Hypothalamus (tissue), 51 donors: ENCODE data around the gene WDR33.

ENCODE experiments used
- DNase-seq, 51 donors: peaks; one replicate each; lab custom pipeline; 2025; lab: John Stamatoyannopoulos, UW

The WDR33 gene

GRCh38 chr2:127722807-127723206 lies 88.2 kb downstream of the WDR33 start:
- no peak for DNase-seq

DNA sequence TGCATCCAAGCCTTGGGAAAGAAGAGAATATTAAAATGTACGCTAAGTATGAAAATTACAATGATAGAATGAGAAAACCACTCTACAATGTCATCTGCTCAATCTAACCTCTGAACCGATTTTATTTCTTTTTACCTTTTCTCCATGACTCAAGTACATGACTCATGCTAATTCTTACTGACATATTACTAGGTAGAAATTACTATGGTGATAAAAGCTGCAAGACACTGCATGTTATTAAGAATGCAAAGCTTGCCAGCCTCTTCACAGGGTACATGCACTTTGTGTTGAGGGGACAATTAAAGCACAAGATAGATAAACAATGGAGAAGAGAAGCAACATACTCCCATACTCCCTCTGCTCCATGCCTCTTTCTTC lies 89.0 kb downstream of the WDR33 start:
- no peak for DNase-seq

DNA sequence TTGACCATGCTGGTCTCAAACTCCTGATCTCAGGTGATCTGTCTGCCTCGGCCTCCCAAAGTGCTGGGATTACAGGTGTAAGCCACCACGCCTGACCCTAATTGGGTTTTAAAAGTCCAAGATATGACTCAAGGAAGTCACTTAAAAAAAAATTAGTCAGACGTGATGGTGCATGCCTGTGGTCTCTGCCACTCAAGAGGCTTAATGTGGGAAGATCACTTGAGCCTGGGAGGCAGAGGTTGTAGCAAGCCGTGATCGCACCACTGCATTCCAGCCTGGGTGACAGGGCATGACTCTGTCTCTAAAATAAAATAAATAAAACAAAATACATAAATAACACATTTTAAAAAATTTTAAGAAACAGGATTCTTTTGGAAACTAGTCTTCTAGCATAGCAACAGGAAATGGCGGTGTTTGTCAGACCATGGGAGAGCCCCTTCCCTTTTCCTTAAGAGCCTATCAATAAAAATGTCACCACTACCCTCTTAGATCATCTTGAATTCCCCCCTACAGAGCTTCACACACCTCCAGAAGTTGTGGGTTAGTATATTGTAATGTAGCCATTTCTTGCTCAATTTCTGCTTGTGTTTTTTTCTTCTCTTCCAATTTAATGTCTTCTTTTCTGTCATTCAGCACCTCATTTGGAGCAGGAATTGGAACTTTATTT lies 89.5 kb downstream of the WDR33 start:
- DNase-seq = no peak

DNA sequence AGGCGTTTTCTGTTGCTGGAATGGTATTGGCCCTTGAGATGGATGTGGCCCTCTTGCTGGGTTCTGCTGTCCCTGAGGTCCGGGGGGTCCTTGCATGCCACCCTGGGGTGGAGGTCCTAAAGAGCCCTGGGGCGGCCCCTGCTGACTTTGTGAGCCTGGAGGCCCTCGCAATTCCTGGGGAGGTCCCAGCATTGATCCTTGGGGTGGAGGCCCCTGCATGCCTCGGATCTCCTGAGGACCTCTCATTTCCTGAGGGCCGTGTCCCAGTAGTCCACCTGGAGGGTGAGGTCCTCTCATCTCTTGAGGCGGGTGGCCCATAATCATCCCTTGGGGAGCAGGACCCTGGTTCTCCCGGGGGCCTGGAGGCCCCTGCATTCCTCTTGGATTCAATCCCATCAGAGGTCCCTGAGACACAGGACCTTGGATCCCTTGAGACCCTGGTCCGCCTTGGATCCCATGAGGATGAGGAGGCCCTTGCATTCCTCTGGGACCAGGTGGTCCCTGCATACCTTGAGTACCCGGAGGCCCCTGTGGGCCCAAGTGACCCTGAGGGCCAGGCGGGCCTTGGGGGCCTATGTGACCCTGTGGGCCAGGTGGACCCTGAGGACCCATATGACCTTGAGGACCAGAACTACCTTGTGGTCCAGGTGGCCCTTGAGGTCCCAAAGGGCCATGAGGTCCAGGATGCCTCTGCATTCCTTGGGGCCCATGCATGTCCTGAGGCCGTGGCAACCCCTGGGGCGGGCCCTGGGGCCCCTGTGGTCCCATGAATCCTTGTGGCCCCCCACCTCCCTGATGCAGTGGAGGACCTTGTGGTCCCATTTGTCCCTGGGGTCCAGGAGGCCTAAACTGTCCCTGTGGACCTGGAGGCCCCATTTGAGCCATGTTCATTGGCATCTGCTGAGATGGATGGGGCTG lies 91.4 kb downstream of the WDR33 start:
- no peak for DNase-seq

DNA sequence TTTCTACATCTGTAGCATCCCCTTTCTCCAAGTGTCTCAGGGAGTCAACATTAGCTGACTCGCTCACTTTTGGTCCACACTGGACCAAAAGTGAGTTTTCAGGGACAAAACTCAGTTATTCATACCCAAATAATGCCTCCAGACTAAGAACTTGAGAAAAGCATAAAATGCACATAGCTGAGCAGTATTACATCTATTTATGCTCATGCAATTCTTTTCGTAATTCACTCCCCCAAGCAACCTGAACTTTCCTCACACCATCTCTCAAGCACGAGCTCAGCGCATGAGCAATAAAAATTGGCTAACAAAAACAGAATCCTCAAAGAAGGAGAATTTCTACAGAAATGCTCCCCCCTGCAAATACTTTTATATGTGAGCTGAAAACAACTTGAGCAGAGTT lies 92.7 kb downstream of the WDR33 start:
- no peak for DNase-seq

DNA sequence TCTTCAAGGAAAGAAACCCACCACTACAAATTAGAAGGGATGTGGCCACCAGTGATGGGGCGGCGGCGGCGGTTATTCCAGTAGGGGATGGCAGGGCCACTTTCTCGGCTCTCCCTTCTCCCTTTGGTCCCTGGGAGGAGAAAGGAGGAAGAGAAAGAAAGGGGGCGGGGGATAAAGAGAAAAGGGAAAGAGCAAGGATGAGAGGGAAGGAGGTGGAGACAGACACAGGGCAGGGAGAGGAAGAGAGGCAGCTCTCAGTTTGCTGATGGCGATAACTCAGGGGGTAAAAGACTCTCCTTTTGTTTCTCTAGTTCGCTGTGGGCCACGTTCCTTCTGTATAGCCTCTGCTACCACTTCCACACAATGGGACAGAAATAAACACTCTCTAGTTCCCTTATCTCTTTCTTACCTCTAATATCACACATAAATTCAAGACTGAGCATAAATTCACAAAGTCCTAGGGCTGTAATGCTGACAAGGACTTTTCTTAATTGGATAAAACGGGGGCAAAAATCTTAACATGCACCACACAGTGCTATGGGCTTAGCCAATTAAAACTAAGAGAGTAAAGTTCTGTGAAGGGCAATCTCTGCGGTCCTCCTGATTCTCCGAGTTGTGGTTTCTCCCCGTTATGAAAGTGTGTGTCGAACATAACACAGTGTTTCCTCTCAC lies 95.1 kb downstream of the WDR33 start:
- DNase-seq = no peak

GRCh38 chr2:127713562-127713961 lies 97.4 kb downstream of the WDR33 start:
- DNase-seq = no peak

- DNase-seq = no peak
Measured at GRCh38 chr2:127712999-127713398, 98.0 kb downstream of the WDR33 start.

- no peak for DNase-seq
Measured at GRCh38 chr2:127709336-127709735, 101.6 kb downstream of the WDR33 start.

DNA sequence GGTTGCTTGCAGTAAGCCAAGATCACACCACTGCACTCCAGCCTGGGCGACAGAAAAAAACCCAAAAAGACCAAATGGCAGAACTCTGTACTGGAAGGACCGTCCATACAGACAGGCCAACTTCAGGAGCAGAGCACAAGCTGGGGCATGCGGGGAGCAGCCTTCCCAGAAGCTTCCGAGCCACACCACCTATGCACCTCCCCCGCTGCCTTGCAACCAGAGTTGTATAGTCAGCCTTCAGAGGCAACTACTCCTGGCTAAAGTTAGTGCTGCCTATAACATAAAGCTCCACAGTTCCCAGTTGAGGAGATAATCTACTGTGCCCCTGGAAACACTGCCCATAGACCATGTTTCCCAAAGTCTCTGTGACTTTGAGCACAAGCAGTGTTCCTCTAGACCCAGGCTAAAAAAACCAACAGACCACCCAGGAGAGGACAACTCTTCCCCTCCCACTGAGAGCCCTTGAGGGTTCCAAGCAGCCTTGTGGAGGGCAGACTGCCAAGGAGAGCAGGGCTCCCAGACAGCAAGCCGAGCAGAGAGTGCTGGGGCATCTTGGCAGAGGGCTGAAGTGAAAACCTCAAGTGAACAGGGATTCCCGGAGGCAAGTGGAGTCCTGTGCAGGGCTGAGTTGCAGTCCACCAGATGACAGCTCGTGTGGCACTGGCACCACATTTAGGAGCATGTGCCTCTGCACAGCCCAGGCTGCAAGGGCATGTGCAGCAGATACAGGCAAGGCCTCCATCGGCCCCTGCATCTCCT lies 102.9 kb downstream of the WDR33 start:
- peak in 28 of 51 donors; percentile 4 to 77 (median 37) for DNase-seq

GRCh38 chr2:127706215-127706990 lies 104.6 kb downstream of the WDR33 start:
- DNase-seq = no peak

DNA sequence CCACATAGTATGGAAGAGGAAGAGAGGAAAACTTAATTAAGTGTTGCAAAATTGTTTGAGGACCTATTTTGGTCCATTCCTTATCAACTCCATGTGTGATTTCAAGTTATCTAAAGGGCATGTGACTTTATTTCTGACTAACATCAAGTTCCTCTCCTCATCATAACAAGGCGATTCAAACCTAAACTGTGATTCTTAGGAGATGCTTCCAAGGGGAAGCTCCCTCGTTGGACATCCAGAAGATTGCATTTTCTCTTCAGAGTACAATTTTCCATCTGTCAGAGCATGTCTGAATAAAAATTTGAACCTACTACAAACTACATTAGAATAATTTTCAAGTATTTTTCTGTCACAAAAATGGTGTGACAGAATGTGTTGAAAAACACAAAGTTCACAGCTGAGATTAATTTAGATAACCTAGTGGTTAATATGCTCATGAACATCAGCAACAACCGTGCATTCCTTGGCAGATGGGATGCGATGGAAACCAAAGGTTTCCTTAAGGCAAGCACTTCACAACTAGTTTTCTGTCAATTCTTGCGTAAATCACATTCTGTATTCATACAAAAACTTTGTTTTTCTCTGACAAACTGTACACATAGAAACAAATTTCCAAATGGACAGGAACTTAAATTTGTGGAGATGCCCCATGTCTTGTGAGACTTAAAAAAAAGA lies 105.4 kb downstream of the WDR33 start:
- DNase-seq = no peak

- DNase-seq = no peak
Measured at GRCh38 chr2:127704641-127705390, 106.2 kb downstream of the WDR33 start.

- DNase-seq = no peak
Measured at GRCh38 chr2:127703282-127703681, 107.7 kb downstream of the WDR33 start.

DNA sequence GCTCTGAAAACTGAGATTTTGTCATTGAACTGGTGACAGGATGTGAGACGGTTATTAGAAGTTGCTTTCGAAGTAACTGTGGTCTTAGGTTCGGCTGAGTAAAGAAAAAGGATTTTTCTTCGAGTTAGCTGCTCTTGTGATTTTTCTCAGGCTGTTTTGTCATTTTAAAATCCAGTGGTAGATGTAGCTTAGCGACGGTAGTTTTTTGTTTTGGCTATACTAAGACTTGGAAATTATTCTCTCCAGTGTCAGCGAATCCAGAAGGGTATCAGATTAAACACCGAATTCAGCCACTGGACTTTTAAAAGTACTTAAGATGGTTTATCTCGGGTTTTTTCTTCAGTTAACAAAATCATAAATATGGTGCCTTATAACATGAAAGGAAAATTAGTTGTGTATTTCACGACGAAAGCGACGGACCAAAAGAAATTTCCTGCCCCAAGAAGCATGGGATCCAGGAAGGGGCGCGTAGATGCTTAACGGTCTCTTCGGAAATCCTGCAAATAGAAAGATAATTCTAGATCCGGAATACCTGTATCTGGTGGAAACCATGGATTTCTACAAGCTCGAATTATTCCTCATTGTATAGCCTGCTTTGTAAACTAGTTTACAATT lies 108.5 kb downstream of the WDR33 start:
- DNase-seq = no peak

DNA sequence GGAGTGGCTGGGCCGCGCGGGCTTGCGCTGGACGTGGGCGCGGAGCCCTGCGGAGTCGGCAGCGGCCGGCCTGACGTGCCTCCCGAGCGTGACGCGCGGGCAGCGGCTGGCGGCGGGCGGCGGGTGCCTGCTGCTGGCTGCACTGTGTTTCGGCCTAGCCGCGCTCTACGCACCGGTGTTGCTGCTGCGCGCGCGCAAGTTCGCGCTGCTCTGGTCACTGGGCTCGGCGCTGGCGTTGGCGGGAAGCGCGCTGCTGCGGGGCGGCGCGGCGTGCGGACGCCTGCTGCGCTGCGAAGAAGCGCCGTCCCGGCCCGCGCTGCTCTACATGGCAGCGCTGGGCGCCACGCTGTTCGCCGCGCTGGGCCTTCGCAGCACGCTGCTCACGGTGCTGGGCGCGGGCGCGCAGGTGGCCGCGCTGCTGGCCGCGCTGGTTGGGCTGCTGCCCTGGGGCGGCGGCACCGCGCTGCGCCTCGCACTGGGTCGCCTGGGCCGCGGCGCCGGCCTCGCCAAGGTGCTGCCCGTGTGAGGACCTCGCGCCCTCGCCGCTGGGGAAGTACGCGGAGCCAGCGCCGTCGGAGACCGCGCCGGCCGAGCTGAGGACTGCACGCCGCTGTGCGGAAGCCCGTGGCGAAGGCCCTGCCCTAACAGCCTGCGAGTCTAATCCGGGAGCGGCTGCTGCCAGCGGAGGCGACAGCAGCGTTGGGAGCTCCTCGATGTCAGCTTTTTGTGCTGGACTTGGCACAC lies 109.1 kb downstream of the WDR33 start:
- peak in 40 of 51 donors; percentile 11 to 86 (median 68) for DNase-seq

DNA sequence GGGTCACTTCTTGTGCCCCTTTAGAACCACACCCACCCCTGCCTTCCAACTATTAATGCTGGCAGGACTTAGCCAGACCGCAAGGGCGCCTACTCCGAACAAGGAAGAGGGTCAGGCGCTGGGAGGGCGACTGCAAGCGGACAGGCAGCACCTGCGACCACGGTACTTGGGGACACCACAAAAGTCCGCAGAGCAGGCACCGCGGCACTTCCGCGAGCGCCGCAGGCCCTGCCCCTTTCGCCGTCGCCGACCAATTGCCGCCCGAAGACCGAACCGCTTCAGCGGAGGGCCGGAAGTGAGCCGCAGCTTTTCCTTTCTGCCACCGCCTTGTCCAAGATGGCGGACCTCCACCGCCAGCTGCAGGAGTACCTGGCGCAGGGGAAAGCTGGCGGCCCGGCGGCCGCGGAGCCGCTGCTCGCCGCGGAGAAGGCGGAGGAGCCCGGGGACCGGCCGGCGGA lies 109.7 kb downstream of the WDR33 start, which contains the start of gene SFT2D3:
Gene SFT2D3, plus strand, starts transcription at position 305 of the 458 bp plus-strand sequence. Its CDS starts 32 bp downstream, at position 337.
- DNase-seq = peak; percentile 43 to 92 (median 87)
